NCI-H2029 (cell line): ENCODE data around the gene ARHGAP27.
"Not testable (repeated sequence)": the region's sequence is repeated elsewhere in the genome, so short reads cannot be mapped to it uniquely, and the experiment has no call there.

Experiments used
- DNase-seq: peaks from one replicate; lab custom pipeline; 2025; lab: John Stamatoyannopoulos, UW

The ARHGAP27 gene

DNA sequence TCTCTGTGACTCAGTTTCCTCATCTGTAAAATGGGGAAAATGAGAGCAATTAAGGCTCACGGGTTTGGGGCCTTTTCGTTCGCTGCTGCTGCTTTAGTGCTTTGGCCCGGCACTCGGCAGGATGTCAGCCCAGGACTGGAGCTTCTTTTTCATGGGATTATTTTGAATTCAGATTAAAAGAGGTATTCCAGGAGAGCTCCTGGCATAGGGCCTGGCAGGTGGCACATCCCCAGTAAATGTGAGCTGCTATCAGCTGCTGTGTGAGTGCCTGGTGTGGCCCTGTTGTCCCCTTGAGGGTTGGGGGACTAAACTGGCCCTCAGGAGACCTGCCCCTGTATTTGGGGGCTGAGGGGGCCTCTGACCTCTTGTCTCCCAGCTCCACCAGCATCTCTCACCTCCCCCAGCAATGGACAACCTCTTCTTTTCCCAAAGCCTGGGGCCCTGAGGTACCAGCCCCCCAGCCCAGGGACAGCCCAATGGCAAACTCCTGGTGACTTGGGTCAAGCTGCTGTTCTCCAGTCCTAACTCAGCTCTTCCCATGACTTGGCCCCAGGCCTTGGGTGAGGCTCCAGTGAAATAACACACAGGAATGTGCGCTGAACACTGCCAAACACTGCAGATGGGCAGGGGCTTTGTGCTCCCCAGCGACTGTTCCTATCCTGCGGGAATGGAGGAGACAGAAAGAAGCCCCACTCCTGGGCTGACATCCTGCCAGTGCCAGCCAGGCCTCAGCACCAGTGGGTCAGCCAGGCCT lies 14.4 kb upstream of the ARHGAP27 start:
- not testable (repeated sequence) for DNase-seq

DNA sequence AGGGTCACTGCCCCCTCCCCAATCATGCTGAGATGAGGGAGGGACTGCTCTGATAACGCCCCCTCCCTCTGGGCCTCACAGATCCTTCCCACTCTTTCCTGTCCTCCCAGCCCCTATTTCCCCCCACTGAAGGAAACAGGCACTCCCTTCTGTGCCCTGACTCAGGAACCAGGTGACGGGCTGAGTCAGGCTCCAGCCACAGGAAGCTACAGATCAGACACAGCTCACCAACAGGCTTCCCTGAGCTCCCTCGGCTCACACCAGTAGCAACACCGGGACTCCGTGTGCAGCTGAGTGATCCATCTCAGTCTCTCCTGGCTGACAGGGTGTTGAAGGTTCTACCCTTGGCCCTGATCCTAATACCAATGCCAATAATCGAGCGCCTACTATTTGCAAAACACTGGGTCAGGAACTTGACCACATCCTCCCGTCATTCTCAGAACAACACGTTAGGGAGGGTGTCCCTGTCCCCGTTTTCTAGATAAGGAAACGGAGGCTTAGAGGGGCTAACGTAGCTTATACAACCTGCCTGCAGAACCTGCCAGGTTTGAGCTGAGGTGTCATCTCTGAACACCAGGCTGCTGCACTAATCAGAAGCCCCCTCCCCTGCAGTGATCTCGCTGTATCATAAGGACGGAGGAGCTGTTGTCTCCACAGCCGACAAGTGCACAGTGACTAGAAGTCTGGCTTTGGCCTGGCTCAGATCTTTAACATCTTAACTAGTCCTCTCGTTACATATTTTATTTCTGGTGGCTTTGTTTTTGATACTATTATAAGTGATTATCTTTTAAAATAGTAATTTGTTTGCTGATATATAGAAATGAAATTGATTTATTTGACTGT lies 13.5 kb upstream of the ARHGAP27 start:
- not testable (repeated sequence) for DNase-seq

DNA sequence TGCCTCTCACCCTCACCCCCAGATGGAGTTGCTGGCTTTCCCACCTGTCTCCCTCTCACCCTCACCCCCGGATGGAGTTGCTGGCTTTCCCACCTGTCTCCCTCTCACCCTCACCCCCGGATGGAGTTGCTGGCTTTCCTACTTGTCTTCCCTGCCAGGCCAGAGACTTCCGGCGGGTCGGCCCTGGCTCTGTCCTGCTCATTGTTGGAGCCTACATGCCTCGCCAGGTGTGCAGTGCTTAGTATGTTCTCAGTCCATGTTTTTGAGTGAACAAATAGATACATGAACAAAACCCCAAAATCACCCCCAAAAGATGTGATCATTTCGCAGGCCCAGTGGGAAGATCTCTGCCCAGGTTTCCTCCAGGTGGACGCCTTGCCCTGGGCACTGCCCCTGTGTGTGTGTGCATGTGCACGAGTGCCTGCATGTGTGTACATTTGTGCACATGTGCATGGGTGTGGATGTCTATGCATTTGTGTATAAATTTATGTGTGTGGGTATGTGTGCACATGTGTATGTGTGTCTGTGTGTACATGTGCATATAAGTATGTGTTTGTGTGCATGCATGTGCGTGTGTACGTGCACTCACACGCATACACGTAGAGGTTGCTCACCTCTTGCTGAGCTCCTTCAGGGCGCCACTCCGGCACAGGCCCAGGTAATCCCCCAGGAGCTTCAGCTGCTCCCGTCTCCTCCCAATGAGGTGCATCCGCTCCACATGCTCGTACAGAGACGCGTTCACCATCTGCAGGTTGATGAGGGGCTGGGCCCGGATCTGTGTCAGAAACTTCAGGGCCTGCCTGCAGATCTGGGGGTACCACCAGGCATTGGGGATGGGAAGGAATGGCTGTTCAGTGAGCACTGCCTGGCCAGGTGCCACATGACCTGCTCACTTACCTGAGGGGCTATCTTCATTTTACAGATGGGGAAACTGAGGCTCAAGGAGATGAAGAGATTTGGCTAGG lies 12.5 kb upstream of the ARHGAP27 start:
- not testable (repeated sequence) for DNase-seq

DNA sequence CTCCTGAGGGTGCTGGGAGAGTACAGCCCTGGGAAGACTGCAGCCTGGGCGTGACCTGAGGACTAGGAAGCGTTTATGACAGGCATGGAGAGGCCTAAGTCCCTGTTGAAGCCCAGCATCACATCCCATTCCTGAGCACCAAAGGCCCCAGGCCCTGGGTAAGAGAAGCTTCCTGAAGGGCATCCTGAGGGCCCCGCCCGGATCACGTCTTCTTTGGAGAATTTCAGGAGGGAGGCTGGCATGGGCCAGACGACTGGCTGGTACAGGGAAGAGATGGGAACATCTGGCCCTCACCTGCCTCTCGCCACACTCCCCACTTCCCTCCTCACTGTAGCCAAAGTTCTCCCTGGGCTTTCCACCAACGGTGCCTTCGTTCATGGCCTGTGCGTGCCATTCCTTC lies 11.6 kb upstream of the ARHGAP27 start:
- DNase-seq, result not testable (repeated sequence)

DNA sequence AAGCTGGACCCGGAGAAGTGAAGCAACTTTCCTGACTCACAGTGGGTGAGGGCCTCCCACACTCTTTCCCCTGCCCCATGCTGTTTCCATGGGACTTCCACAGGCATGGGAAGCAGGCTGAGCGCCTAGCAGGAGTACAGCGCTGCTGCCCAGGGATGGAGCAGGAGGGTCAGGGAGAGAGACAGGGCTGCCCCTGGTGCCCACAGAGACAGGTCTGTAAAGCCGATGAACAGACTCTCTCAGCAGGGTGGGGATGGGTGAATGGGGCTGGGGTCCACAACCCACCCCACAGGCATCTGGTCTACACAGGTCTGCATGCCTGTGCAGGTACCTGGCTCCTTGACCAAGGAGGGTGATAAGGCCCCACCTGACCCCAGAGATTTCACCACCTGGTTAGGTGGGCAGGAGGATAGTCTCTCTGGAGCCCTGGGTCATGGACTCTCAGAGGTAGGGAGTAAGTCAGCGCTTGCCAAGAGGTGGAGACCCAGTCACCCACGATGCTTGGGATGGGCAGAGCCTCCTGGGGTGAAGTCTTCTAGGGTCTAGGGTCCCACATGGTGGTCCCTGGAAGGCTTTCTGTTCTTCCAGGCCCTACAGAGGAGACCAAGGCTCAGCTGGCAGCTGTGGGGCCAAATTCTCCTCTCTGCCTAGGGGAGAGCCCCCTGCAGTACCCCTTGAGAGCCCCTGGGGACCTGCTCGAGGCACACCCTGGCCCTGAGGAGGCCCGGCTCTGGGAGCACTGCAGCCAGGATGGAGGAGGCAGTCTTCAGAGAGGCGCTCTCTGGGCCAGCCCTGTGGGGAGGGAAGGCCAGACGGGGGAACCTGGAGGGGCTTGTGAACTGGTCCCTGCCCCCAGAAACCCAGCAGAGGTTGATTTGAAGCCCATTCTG lies 10.9 kb upstream of the ARHGAP27 start:
- not testable (repeated sequence) for DNase-seq

DNA sequence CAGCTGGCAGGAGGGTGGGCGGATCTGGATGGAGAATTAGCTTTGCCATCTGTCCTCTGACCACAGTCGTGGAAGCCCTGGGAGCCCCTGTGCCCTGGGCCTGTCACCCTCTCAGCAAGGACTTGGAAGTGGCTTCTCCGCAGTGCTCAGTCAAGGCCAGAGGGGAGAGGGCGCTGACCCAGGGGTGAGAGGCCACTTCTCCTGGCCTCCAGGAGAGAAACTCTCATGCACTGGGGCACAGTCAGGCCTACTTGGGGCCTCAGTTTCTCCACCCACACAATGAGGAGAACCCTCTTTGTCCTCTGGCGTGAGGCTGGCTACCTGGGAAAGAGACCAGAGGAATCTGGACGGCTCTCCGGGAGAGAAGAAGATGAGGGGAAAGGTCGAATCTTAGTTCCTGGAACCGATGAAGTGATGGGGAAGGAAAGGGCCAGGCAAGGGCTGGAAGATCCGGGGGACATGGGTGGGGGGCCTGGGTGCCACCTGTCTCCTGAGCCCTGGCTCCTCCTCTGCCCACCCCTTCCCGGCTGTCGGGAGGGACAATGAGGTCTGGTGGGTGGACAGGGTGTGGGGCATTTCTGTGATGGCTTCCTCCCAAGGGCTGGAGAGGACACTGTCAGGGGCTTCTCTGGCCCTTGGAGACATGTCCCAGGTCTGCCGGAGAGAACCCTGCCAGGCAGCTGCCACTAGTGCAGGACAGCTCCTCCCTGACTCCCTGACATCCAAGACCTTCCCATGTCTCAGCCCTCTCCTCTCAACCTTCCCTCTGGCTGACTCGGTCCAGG lies 9.0 kb upstream of the ARHGAP27 start:
- no peak for DNase-seq

DNA sequence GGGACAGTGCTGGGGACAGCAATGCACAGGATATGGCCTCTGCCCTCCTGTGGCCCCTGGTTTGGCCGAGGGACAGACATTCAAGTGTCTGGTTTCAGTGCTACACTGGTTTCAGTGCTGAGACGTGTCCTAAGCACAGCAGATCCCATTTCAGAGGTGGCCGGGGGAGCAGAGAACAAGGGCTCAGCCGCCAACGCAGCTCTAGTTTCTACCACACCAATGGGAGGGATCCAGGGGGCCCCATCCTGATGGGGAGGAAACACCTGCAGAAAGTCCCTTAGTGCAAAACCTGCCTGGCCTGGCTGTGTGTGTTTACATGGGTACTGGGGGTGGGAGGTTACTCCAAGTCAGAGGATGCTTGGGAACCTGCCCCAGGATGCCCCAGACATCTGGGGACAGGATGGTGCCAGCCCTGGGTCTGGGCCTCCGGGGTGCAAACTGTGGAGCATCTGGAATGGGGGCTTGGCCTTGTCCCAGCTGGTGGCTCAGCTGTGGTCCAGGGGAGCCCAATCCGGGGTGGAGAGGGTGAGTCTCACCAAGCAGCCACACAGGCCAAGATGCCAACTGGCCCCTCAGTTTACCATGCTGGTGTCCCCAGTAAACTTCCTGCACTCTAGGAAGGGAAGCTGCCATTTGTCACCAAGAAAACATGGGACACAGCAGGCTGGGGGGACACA lies 8.3 kb upstream of the ARHGAP27 start:
- not testable (repeated sequence) for DNase-seq

DNA sequence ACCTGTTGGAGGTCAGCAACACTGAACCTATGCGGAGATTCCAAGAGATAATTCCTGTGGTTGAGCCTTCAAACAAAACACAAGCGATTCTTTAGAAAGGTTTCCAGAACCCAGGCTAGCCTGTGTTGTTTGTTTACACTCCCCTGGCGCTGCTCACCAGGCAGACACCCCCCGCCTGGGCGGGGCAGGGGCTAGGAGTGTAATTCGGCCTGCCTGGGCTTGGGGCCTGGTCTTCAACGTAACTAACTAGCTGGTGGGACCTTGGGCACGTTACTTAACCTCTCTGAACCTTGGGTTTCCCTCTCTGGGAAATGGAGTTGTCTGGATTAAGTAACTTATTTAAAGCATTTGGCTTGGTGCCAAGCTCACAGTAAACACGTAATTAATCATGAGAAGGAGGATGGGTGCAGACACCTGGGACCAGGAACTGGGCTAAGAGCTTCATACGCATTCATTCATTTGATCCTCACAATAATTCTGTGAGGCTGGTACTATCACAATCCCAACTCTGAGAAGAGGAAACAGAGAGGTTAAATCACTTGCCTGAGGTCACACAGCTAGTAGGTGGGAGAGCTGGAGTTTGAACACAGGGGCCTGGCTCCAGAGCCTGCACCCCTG lies 7.6 kb upstream of the ARHGAP27 start:
- peak; percentile 64 for DNase-seq

DNA sequence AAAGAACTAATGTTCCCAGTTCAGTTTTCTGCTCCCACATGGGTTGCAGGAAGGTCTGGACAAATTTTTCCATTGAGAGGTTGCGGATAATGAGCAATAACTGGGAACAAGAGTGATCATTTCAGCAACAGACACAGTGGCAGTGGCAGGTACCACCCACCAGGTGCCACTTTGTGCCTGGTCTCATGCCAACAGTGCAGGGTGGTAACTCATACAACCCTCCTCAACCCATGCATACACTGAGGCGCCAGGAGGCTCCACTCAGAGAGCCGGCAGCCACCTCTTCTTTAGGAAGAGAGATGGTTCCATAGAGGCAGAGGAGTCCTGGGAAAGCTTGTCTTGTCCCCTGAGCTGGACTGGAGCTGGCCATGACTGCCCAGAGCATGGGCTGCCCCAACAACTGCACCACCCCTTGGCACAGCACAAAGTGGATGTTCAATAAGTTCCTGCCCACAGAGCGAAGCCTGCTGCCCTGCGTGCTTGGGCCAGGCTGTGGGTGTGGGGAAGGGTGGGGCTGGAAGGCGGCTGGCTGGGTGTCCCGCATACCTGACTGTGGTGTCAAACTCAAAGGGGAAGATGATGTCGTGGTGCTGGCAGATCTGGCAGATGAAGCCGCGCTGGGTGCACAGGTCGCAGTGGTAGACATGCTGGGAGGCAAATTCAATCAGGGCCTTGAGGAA lies 6.4 kb upstream of the ARHGAP27 start:
- DNase-seq, result no peak

DNA sequence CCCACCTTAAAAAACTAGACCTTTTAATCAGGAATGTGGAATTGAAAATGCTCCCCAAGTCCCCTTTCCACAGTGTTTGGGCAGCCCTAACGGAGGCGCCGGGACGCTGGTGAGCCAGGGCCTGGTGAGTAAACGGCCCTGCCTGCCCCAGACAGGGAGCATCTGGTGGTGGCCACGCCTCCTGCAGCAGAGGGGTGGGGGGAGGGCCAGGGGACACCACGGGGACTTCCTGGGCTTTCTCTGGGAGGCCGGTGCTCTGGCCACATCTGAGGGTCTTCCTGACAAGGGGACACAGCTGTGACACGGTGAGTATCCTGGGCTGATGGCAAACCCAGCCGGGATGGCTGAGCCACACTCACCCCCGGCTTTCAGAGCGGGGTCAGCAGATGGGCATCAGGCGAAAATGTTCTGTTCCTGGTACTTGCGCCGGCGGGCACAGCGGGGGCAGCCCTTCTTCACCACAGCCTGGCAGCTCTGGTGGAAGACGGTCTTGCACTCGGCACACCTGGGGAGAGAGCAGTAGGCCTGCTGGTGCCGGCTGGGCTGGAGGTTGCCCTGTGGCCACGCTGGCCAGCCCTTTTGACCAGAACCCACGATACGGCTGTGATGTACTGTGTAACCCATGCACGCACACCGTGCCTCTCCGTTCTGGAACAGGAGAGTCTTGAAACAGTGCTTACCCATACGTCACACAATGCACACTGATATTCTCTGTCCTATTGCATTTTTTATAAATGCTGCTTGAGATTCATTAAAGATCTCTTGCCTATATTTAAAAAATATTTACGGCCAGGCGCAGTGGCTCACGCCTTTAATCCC lies 5.0 kb upstream of the ARHGAP27 start:
- DNase-seq, result no peak

DNA sequence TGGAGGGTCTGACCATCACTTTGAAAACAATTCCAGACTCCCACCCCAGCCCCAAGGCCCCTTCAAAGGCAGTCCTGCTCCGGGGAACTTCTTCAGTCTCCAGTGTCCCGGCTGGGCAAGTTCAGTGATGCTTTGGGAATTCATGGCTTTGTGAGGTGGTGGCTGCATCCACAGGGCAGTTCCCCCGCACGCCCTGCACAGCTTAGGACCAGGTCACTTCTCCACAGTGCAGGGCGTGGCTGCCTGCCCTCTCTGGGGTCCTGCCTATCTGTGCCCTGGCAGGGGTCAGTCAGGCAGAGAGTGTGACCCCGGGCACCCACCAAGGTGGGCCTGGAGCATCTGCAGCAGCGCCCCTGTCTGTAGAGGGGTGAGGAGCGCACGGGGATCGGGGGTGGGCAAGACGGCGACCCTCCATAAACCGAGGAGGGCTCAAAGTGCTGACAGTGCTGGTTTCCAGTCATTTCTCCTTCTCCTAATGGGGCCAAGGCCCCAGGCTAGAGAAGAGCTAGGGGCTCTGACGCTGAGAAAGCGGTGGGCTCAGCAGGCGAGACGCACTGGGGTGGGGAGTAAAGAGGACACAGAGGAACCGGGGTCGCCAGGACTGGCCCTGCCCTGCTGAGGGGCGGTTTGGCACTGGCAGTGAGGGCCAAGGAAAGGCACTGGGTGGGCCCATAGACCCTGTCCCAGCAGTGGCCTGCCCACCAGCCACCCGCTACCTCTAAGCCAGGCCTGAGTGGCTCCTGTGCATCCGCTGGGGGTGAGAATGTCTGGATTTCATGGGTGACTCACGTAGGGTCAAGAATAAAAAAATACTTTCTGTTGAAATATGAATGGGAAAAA lies 4.2 kb upstream of the ARHGAP27 start:
- no peak for DNase-seq

DNA sequence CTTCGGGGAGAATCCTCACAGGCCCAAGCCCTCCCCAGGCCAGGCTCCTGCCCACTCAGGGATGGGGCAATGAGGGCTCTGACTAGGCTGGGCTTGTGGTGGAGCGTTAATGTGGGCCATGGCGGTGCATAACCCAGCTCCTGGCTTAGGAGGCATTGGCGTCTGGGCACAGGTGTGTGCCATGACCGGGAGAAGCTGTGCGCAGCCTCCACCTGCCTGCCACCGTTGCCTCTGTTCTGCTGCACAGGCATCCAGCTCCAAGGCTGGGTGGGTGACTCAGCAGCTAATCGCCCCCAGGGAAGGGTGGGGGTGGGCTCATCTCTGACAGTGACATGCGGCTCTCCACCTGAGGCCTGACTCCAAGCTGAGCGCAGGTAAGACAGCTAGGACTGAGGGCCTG lies 3.5 kb upstream of the ARHGAP27 start:
- no peak for DNase-seq

DNA sequence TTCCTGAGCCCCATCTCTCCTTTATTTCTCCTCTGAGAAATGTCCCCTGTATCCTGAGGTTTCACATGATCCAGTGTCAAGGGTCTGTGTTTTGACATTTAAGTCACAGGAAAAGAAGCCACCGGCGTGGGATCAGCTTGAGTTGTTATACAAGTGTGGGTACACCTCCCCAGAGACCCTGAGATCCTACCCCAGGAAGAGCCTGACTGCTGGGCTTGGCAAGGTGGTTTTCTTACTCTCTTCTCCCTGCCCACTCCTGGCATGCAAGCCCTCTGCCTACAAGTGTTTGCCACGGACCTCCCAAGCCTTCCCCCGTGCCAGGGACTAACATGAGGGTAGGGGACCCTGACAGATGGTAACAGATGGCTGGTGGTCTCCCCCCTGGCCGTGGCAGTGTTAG lies 2.8 kb upstream of the ARHGAP27 start:
- no peak for DNase-seq

DNA sequence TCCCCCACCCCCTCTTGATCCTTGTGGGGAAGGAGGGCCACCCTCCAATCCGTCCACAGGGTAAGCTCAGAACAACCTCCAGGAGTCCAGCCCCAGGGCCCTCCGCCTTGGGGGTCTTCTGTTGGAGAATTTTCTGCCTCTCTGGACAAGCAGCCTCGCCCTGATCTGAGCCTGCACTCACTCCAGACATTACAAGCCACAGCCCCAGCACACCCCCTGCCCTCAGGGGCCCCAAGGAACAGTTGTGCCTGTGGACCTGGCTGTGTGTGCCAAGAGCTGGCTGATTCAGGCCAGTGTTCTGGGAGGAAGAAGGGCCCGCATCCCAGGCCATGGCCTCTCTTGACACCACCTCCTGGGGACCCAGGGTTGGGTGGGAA lies 477 bp upstream of the ARHGAP27 start:
- DNase-seq, result no peak

DNA sequence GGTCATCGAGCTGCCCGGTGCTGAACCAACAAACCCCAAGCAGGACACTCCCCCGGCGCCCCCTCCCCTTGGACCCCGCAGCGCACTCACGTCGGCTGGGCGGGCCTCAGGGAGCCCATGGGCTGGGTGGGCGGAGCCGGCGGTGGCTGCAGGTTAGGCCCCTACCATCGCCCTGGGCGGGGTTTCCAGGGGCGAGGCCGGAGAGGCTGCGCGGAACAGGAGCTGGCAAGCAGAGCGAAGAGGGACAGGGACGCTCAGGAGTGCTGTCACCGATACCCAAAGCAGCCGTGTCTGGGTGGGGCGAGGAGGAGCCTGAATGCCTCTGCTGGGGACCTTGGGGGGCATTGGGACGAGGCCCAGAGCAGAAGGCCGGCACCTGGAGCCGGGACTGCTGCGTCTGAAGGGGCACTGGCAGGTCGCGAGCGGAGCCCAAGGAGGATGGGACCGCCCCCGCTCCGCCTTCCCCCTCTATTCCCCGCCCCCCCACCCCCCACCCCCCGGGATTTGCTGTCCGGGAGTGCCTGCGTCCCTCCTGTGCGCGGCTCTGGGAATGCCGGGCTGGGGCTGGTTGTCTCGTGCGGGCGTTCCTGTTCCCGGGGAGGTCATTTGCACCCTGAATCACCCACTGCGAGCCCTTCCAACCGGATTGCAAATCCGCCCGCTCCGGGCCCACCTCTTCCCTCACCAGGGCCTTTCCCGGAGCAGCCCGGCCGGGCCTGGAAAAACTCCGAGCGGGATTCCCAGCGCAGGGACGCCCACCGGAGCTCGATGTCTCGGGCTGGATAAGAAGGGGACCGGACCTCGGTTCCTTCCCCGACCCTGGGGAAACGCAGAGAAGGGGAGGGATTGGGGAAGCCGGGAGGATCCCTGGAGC lies 902 bp downstream of the ARHGAP27 start:
- DNase-seq, result peak; percentile 56
